Measurements from ENCODE around the gene AGBL4. TPM values are rescaled to one million over a fixed set of nuclear protein-coding genes. Genes with fewer than 3 reads are reported as not detected.

The AGBL4 gene
- total and polyA plus RNA-seq, 9 of the 15 experiments (the other 6 are each of a cell fraction or from before 2014, with no cell fraction given) = 0.11 TPM; not detected in 7

GRCh38 chr1:48744032-48744431 is 1279.7 kb downstream of the AGBL4 start (continued):
- TF ChIP-seq, protein P1, sequence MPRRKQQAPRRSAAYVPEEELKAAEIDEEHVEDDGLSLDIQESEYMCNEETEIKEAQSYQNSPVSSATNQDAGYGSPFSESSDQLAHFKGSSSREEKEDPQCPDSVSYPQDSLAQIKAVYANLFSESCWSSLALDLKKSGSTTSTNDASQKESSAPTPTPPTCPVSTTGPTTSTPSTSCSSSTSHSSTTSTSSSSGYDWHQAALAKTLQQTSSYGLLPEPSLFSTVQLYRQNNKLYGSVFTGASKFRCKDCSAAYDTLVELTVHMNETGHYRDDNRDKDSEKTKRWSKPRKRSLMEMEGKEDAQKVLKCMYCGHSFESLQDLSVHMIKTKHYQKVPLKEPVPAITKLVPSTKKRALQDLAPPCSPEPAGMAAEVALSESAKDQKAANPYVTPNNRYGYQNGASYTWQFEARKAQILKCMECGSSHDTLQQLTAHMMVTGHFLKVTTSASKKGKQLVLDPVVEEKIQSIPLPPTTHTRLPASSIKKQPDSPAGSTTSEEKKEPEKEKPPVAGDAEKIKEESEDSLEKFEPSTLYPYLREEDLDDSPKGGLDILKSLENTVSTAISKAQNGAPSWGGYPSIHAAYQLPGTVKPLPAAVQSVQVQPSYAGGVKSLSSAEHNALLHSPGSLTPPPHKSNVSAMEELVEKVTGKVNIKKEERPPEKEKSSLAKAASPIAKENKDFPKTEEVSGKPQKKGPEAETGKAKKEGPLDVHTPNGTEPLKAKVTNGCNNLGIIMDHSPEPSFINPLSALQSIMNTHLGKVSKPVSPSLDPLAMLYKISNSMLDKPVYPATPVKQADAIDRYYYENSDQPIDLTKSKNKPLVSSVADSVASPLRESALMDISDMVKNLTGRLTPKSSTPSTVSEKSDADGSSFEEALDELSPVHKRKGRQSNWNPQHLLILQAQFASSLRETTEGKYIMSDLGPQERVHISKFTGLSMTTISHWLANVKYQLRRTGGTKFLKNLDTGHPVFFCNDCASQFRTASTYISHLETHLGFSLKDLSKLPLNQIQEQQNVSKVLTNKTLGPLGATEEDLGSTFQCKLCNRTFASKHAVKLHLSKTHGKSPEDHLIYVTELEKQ (CRISPR knock-in tag; IDR thresholded peaks at IDR 0.05) = no peak
- TF ChIP-seq NR2C1 (IDR thresholded peaks at IDR 0.05) (no peak), NR2C1 (tag; IDR thresholded peaks at IDR 0.05) (no peak), MED1 (CRISPR knock-in tag; IDR thresholded peaks at IDR 0.05; ENCODE audit: borderline replicate concordance) (no peak), FOXO4 (CRISPR knock-in tag; IDR thresholded peaks at IDR 0.05) (no peak), ZNF41 (CRISPR knock-in tag; conservative IDR thresholded peaks at IDR 0.05) (no peak), DDX20 (tag; IDR thresholded peaks at IDR 0.05; ENCODE audit: low read depth) (no peak), GTF2A2 (tag; IDR thresholded peaks at IDR 0.05) (no peak), ZNF347 (CRISPR knock-in tag; IDR thresholded peaks at IDR 0.05; ENCODE audit: low read depth) (no peak), CTCFL (IDR thresholded peaks at IDR 0.05; ENCODE audit: borderline replicate concordance, insufficient read depth, low read depth, low read length, poor library complexity, severe bottlenecking) (no peak)
- TF ChIP-seq, protein P2, sequence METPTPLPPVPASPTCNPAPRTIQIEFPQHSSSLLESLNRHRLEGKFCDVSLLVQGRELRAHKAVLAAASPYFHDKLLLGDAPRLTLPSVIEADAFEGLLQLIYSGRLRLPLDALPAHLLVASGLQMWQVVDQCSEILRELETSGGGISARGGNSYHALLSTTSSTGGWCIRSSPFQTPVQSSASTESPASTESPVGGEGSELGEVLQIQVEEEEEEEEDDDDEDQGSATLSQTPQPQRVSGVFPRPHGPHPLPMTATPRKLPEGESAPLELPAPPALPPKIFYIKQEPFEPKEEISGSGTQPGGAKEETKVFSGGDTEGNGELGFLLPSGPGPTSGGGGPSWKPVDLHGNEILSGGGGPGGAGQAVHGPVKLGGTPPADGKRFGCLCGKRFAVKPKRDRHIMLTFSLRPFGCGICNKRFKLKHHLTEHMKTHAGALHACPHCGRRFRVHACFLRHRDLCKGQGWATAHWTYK (CRISPR knock-in tag; IDR thresholded peaks at IDR 0.05) = no peak
